ENCODE measurements around the gene C14orf119.

DNA sequence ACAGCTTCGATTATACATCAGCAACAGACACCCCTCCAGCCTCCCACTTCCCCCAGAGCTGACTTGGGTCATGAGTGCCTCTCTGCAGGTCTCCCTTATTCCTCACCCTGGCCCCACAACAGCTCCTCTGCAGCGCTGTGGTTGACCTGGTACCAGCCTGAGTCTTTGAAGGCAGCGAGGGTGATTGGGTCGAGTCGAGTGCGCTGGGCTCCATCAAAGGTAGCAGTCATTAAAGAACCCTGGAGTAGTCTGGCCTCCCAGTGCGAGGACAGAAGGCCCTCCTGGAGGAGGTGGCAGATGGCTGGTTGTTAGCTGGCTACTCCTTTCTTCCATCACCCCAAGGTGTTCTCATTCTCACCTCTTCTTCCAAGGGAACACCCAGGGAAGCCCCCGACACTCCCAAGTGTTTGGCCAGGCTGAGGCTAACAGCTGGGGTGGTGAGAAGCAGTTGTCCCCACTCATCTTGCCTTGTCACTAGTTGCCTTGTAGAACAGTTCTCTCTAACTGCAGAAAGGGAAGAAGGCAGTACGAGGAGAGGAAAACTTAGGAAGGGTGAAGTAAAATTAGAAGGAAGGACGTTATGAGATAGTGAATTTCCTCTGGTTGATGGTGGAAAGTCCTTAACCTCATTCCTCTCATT, 6.8 kb downstream of the C14orf119 start:
- TF ChIP-seq, protein P1, sequence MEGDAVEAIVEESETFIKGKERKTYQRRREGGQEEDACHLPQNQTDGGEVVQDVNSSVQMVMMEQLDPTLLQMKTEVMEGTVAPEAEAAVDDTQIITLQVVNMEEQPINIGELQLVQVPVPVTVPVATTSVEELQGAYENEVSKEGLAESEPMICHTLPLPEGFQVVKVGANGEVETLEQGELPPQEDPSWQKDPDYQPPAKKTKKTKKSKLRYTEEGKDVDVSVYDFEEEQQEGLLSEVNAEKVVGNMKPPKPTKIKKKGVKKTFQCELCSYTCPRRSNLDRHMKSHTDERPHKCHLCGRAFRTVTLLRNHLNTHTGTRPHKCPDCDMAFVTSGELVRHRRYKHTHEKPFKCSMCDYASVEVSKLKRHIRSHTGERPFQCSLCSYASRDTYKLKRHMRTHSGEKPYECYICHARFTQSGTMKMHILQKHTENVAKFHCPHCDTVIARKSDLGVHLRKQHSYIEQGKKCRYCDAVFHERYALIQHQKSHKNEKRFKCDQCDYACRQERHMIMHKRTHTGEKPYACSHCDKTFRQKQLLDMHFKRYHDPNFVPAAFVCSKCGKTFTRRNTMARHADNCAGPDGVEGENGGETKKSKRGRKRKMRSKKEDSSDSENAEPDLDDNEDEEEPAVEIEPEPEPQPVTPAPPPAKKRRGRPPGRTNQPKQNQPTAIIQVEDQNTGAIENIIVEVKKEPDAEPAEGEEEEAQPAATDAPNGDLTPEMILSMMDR (IDR thresholded peaks at IDR 0.05), result no peak
- no peak for TF ChIP-seq POLR2A (IDR thresholded peaks at IDR 0.05)
